WTC11 (cell line): Measurements from ENCODE around the gene PTPRU.

Source experiments
- CTCF ChIP-seq: fragments of 200-600 bp; IDR thresholded peaks from 2 replicates; pipeline ENCODE4 v1.8.0; 2022; ENCODE audit warnings: antibody characterized with exemption
- ELF4 ChIP-seq: sonication (generic); formaldehyde crosslinking; IDR thresholded peaks from 2 replicates; pipeline ENCODE4 v1.8.1; 2022; ENCODE audit warnings: low read depth, mild to moderate bottlenecking, moderate library complexity, missing genetic modification reagents
- FOXJ3 ChIP-seq: sonication (generic); formaldehyde crosslinking; IDR thresholded peaks from 2 replicates; pipeline ENCODE4 v1.9.0; 2021; ENCODE audit warnings: missing genetic modification reagents, mild to moderate bottlenecking, borderline replicate concordance
- MAX ChIP-seq: sonication (generic); formaldehyde crosslinking; IDR thresholded peaks from 2 replicates; pipeline ENCODE4 v1.8.0; 2022; ENCODE audit warnings: mild to moderate bottlenecking, missing genetic modification reagents
- NR2C2 ChIP-seq: sonication (generic); formaldehyde crosslinking; IDR thresholded peaks from 2 replicates; pipeline ENCODE4 v1.8.0; 2022; ENCODE audit warnings: mild to moderate bottlenecking, missing genetic modification reagents
- USF1 ChIP-seq: sonication (generic); formaldehyde crosslinking; IDR thresholded peaks from 2 replicates; pipeline ENCODE4 v1.8.0; 2022; ENCODE audit warnings: mild to moderate bottlenecking, missing genetic modification reagents

- TF ChIP-seq MAX = no peak
- TF ChIP-seq NR2C2 (CRISPR knock-in tag) = no peak
- no peak for TF ChIP-seq USF1
- no peak for TF ChIP-seq ELF4
- TF ChIP-seq FOXJ3 (CRISPR knock-in tag) = no peak
- TF ChIP-seq CTCF = no peak
Measured at GRCh38 chr1:29329022-29329775, 92.9 kb downstream of the PTPRU start.
